Suppressor macrophage treated with lipopolysaccharide for 4 hours (primary cell): ENCODE data around the gene BRME1.

ENCODE experiments used
- DNase-seq: peaks from one replicate; pipeline ENCODE4 v3.0.0-alpha.2; 2020

Gene BRME1

GRCh38 chr19:13885826-13886365, 20.0 kb downstream of the BRME1 start:
- no peak for DNase-seq

- DNase-seq, result no peak
These were observed 21.0 kb downstream of the BRME1 start for GRCh38 chr19:13884726-13885591.

- no peak for DNase-seq
These were observed 22.3 kb downstream of the BRME1 start for GRCh38 chr19:13883516-13884064.

GRCh38 chr19:13882836-13883235, 23.1 kb downstream of the BRME1 start:
- DNase-seq, result no peak

- no peak for DNase-seq
These were observed 23.5 kb downstream of the BRME1 start for GRCh38 chr19:13882419-13882795.

GRCh38 chr19:13881692-13882418, 24.1 kb downstream of the BRME1 start:
- DNase-seq, result peak; percentile 75

GRCh38 chr19:13881251-13881691, 24.6 kb downstream of the BRME1 start:
- no peak for DNase-seq

GRCh38 chr19:13880059-13881043, 25.6 kb downstream of the BRME1 start:
- DNase-seq, result peak; percentile 98

- no peak for DNase-seq
These were observed 28.6 kb downstream of the BRME1 start for GRCh38 chr19:13877303-13877702.

- no peak for DNase-seq
These were observed 29.1 kb downstream of the BRME1 start, which contains the start of gene NANOS3 for GRCh38 chr19:13876834-13877233. Gene NANOS3, plus strand, starts transcription at chr19:13877134. Its CDS starts 115 bp downstream, at chr19:13877249.

GRCh38 chr19:13875824-13876223, 30.1 kb downstream of the BRME1 start:
- no peak for DNase-seq

- no peak for DNase-seq
These were observed 31.9 kb downstream of the BRME1 start for GRCh38 chr19:13873834-13874515.

- DNase-seq, result no peak
These were observed 33.1 kb downstream of the BRME1 start for GRCh38 chr19:13872695-13873389.

- DNase-seq, result no peak
These were observed 33.6 kb downstream of the BRME1 start for GRCh38 chr19:13872339-13872694.

- no peak for DNase-seq
These were observed 35.0 kb downstream of the BRME1 start for GRCh38 chr19:13870873-13871272.

GRCh38 chr19:13869281-13869680, 36.6 kb downstream of the BRME1 start:
- DNase-seq, result no peak

GRCh38 chr19:13868663-13869062, 37.3 kb downstream of the BRME1 start:
- peak; percentile 44 for DNase-seq

GRCh38 chr19:13866463-13867046, 39.4 kb downstream of the BRME1 start:
- no peak for DNase-seq

GRCh38 chr19:13865571-13866462, 40.1 kb downstream of the BRME1 start:
- no peak for DNase-seq
